Neural crest cell (in vitro differentiated cells): ENCODE results near the gene PLA2R1. TPM values are rescaled to one million over a fixed set of nuclear protein-coding genes. Genes with fewer than 3 reads are reported as not detected.
"Not testable (repeated sequence)": the region's sequence is repeated elsewhere in the genome, so short reads cannot be mapped to it uniquely, and the experiment has no call there.

Experiments used
- DNase-seq: peaks from one replicate; pipeline ENCODE4 v3.0.0; 2021; ENCODE audit warnings: low read depth, mixed read lengths, low spot score
- H3K27ac Mint-ChIP-seq: one replicate; pipeline ENCODE4 v1.8.0; 2021; ENCODE audit warnings: mild to moderate bottlenecking, mixed read lengths; ENCODE audit not compliant: unreplicated experiment
- H3K27me3 Mint-ChIP-seq: 2 replicates; pipeline ENCODE4 v1.8.0; 2021; ENCODE audit warnings: low read depth, mild to moderate bottlenecking, mixed read lengths
- H3K36me3 Mint-ChIP-seq: 2 replicates; pipeline ENCODE4 v1.8.0; 2021; ENCODE audit warnings: low read depth, mild to moderate bottlenecking, mixed read lengths
- H3K4me1 Mint-ChIP-seq: 2 replicates; pipeline ENCODE4 v1.8.0; 2021; ENCODE audit warnings: mixed read lengths
- H3K4me3 Mint-ChIP-seq: one replicate; pipeline ENCODE4 v1.8.0; 2021; ENCODE audit warnings: mild to moderate bottlenecking, mixed read lengths
- H3K9me3 Mint-ChIP-seq: 2 replicates; pipeline ENCODE4 v1.8.0; 2021; ENCODE audit warnings: mixed read lengths
- total RNA-seq: library from RNA; stranded (reverse); gene quantifications from 2 replicates; pipeline ENCODE4 v1.2.1, GENCODE V29; 2021
- TF ChIP-seq, protein P1 (sequence below): fragments of 200-600 bp; sonication (generic); conservative IDR thresholded peaks from 2 replicates; pipeline ENCODE4 v1.5.0; 2021; ENCODE audit warnings: antibody characterized with exemption, mild to moderate bottlenecking

The PLA2R1 gene
- total RNA-seq, 1 donor from 2014 or later, result 0.09 TPM

DNA sequence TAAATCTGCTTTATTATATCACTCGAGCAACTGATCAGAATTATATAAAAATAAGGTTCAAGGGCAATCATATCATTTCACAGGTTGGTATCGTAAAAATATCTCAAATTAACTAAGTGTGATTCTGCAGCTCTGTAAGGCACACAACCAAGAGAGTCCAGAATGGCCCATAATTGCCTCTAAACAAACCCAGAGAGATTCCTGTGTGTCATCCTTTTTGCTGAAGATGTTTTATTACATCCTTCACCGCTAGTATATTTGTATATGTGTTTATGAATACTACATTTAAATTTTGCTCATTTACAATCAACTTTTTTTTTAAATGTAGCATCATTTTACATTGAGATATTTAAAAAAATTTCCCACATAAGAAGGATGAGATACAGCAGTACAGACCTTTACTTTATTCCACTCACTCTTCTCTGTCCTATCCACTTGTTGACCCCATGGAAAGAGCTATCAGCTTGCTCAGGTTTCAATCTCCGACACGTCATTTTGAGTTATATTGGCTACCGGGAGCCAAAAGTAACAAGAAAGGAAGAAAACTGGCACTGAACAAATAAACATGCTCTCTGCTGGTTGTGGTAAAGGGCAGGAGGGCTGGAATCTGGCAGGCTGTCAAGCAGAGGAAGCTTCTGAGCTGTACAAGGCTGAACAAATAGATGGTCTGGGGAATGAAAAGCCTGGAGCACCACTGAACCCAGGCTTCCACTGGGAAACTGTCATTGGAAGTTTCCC lies 23.1 kb downstream of the PLA2R1 start:
- no peak for DNase-seq
- H3K27me3 Mint-ChIP-seq, result no peaks in the 10 kb centered on the region
- no peaks in the 10 kb centered on the region for H3K4me1 Mint-ChIP-seq
- TF ChIP-seq, protein P1, sequence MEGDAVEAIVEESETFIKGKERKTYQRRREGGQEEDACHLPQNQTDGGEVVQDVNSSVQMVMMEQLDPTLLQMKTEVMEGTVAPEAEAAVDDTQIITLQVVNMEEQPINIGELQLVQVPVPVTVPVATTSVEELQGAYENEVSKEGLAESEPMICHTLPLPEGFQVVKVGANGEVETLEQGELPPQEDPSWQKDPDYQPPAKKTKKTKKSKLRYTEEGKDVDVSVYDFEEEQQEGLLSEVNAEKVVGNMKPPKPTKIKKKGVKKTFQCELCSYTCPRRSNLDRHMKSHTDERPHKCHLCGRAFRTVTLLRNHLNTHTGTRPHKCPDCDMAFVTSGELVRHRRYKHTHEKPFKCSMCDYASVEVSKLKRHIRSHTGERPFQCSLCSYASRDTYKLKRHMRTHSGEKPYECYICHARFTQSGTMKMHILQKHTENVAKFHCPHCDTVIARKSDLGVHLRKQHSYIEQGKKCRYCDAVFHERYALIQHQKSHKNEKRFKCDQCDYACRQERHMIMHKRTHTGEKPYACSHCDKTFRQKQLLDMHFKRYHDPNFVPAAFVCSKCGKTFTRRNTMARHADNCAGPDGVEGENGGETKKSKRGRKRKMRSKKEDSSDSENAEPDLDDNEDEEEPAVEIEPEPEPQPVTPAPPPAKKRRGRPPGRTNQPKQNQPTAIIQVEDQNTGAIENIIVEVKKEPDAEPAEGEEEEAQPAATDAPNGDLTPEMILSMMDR, result no peak
- H3K36me3 Mint-ChIP-seq, result no peaks in the 10 kb centered on the region
- no peak overlapping the region for H3K4me3 Mint-ChIP-seq
- no peak overlapping the region for H3K27ac Mint-ChIP-seq
- H3K9me3 Mint-ChIP-seq, result no peaks in the 10 kb centered on the region

DNA sequence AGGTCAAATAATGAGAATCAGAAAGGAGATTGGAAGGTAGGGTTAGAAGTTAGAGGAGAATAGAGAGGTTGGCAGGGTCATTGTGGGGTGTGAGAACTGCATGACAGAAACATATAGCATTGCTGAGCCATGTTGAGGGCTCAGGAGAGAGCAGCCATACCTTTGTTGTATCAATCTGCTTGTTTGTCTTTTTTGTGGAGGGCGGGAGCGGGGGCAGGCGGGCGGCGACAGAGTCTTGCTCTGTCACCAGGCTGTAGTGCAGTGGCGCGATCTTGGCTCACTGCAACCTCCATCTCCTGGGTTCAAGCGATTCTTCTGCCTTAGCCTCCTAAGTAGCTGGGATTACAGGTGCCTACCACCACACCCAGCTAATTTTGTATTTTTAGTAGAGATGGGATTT lies 23.8 kb downstream of the PLA2R1 start:
- H3K9me3 Mint-ChIP-seq, H3K27me3 Mint-ChIP-seq, H3K27ac Mint-ChIP-seq: not testable (repeated sequence)

DNA sequence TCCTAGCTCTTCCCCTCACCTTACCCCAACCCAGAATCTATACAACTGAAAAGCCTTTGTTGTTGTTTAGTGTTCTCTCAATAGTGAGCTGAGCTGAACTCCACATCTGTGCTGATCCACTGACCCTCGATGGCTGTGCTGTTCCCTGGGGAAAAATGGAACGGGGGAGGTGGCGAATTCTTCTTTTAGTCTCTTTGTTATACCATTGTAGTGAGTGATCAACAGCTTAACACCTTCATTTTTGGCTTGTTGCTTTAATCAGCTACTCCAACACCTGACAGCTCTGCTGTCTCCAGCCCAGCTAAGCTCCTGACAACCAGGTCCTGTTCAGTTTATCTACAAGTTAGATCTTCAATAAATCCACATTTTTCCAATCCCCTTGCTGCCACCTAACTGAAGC lies 25.7 kb downstream of the PLA2R1 start:
- TF ChIP-seq, protein P1, result no peak
- Mint-ChIP-seq H3K4me1 (no peaks in the 10 kb centered on the region), H3K27ac (no peak overlapping the region), H3K36me3 (no peaks in the 10 kb centered on the region), H3K4me3 (no peak overlapping the region), H3K27me3 (no peaks in the 10 kb centered on the region), H3K9me3 (no peaks in the 10 kb centered on the region)
- DNase-seq, result no peak

More for the DNA sequence above, 23.8 kb downstream of the PLA2R1 start:
- H3K4me1 Mint-ChIP-seq, H3K4me3 Mint-ChIP-seq, H3K36me3 Mint-ChIP-seq, DNase-seq: not testable (repeated sequence)

DNA sequence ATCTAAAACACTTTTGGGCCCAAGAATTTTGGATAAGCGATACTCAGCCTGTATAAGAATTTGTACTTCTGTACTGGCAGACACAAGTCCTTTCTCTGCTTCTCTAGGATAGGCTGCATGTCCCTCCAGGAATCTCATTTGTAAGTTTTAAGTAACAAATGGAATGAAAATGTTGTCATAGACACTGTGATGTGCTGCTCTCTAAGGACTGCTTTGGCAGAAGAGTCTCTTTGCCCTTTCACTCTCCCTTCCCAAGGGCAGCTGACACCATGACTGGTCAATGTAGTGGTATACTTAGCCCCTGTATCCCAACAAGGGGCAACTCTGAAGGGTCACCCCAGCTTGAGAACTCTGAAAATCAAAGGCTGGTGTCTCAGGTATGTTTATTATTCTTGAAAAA lies 27.3 kb downstream of the PLA2R1 start:
- Mint-ChIP-seq H3K36me3 (no peaks in the 10 kb centered on the region), H3K27me3 (no peaks in the 10 kb centered on the region), H3K4me1 (no peaks in the 10 kb centered on the region), H3K9me3 (no peaks in the 10 kb centered on the region), H3K27ac (no peak overlapping the region), H3K4me3 (no peak overlapping the region)
- TF ChIP-seq, protein P1, result no peak
- no peak for DNase-seq

DNA sequence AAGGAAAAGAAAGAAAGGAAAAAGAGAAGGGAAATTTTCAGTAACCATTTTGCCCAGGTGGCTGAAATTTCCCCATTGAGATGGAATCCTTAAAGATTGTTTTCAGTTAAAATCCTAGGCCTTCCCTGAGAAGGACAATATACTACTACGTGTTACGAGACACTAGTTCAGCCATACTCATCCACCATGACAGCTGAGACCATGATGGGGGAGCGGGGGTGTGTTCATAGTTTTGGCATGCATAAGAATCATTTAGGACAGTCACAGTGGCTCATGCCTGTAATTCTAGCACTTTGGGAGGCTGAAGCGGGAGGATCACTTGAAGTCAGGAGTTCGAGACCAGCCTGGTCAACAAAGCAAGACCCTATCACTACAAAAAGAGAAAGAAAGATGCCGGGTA lies 28.0 kb downstream of the PLA2R1 start:
- no peak for DNase-seq

More for the DNA sequence above, 28.0 kb downstream of the PLA2R1 start:
- H3K9me3 Mint-ChIP-seq, result no peaks in the 10 kb centered on the region
- TF ChIP-seq, protein P1, result no peak
- H3K4me1 Mint-ChIP-seq, result no peaks in the 10 kb centered on the region
- no peak overlapping the region for H3K4me3 Mint-ChIP-seq
- H3K27ac Mint-ChIP-seq, result no peak overlapping the region
- H3K27me3 Mint-ChIP-seq, result no peaks in the 10 kb centered on the region
- H3K36me3 Mint-ChIP-seq, result no peaks in the 10 kb centered on the region
